Esophagus squamous epithelium (tissue), 5 donors: ENCODE measurements around the gene HNF1A. TPM values are rescaled to one million over a fixed set of nuclear protein-coding genes. Genes with fewer than 3 reads are reported as not detected.
"Not testable (repeated sequence)": the region's sequence is repeated elsewhere in the genome, so short reads cannot be mapped to it uniquely, and the experiment has no call there.

Experiments used
- DNase-seq: peaks from one replicate; lab custom pipeline; 2025; lab: John Stamatoyannopoulos, UW
- H3K27ac ChIP-seq, 4 donors: fragments of 200-600 bp; sonication (generic); one replicate each; pipeline ENCODE4 v1.5.1; 2016 to 2019; ENCODE audit warnings: mild to moderate bottlenecking in 1 of 4
- H3K27me3 ChIP-seq, 4 donors: fragments of 200-600 bp; sonication (generic); 1 replicate in 3 of 4; 2 replicates in 1 of 4; pipeline versions ENCODE4 v1.5.1 to v1.6.0; 2017 to 2021; ENCODE audit warnings: antibody characterized with exemption in 1 of 4
- H3K36me3 ChIP-seq, 3 donors: fragments of 200-600 bp; sonication (generic); one replicate each; pipeline ENCODE4 v1.5.1; 2016 to 2019
- H3K4me1 ChIP-seq, 3 donors: fragments of 200-600 bp; sonication (generic); one replicate each; pipeline ENCODE4 v1.5.1; 2017 to 2019
- H3K4me3 ChIP-seq, 4 donors: fragments of 200-600 bp; sonication (generic); 1 replicate in 3 of 4; 2 replicates in 1 of 4; pipeline ENCODE4 v1.5.1; 2016 to 2019; ENCODE audit warnings: mild to moderate bottlenecking in 2 of 4, moderate library complexity in 1 of 4
- H3K9me3 ChIP-seq, 3 donors: fragments of 200-600 bp; sonication (generic); one replicate each; pipeline ENCODE4 v1.5.1; 2016 to 2019
- POLR2A ChIP-seq, 4 donors: fragments of 450-650 bp; IDR thresholded peaks; one replicate each; pipeline ENCODE4 v1.6.1; 2017; ENCODE audit warnings: antibody characterized with exemption in 4 of 4, mild to moderate bottlenecking in 4 of 4, moderate library complexity in 3 of 4
- WGBS, 2 donors: methylation state at CpG; one replicate each; pipeline ENCODE4 v1.1.5; 2018; 5-methylcytosine and 5-hydroxymethylcytosine counted together
- intact Hi-C: fragments of 100-400 bp; cut with DNase I; formaldehyde crosslinking; loops from one replicate; pipeline ENCODE4 v1.15.0; 2022
- total RNA-seq, 4 donors: library from RNA; depleted of rRNA; stranded (reverse); fragments of >200 nt; gene quantifications; one replicate each; pipeline ENCODE4 v1.1.0, GENCODE V29; 2016
- TF ChIP-seq, protein P1 (sequence below), 6 experiments: fragments of 450-650 bp in 4 of 6; fragments of 200-600 bp in 2 of 6; sonication (generic) in 2 of 6; IDR thresholded peaks; one replicate each; pipeline ENCODE4 v1.5.1; 2016 to 2019; ENCODE audit warnings: antibody characterized with exemption in 6 of 6, mild to moderate bottlenecking in 4 of 6, moderate library complexity in 4 of 6
- donor health status: DM: yes; HTN: yes; CAD: no.

The HNF1A gene
- total RNA-seq, 4 donors from 2014 or later = not detected

DNA sequence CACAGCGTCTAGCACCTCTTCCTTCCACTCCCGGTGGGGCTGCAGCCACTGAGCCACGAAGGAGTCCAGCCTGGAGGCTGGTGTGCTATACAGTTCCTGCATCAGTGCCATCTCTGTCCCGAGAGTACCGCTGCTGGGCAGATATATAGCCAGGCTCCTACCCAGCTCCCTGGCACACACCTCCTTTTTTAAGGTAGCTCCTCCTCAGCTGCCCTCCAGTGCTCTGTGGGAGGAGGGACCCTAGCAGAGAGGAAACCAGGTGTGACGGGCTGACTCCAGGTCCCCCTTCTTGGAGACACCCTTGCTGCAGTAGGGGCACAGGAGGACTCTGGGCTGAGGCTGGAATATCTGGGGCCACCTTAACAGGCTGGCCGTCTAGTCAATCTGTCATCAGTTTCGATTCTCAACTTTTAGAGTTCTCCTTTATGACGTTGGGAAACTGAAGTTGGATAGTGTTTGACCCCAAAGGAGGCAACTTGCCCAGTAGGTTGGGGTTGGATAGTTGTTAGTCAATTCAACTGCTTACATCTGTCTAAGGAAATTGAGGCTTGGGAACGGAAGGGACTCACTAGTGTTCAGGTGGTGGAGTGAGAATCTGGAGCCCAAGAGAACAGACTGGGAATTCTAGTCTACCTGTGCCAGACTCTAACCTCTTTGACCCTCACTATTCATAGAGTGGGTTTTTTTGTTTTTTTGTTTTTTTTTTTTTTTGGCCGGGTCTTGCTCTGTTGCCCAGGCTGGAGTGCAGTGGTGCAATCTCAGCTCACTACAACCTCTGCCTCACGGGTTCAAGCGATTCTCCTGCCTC, 60.7 kb downstream of the HNF1A start, which contains the start of gene OASL:
TSS of gene OASL (minus strand) at position 386 of the 808 bp plus-strand sequence. CDS start at position 111, 275 bp downstream.
- Histone ChIP-seq H3K27ac (peak within 1 kb of the TSS; percentile 64 to 77 (median 69)), H3K4me3 (peak within 1 kb of the TSS; percentile 37 to 67 (median 48)), H3K9me3 (no peaks in the 10 kb centered on the region), H3K4me1 (peaks cover 2 to 28% (median 4%) of the 10 kb centered on the region in 3 donors), H3K27me3 (peaks cover 0 to 4% (median 0%) of the 10 kb centered on the region in 4 donors), H3K36me3 (no peaks in the 10 kb centered on the region)
- intact Hi-C loops = no loop called here
- TF ChIP-seq, protein P1, sequence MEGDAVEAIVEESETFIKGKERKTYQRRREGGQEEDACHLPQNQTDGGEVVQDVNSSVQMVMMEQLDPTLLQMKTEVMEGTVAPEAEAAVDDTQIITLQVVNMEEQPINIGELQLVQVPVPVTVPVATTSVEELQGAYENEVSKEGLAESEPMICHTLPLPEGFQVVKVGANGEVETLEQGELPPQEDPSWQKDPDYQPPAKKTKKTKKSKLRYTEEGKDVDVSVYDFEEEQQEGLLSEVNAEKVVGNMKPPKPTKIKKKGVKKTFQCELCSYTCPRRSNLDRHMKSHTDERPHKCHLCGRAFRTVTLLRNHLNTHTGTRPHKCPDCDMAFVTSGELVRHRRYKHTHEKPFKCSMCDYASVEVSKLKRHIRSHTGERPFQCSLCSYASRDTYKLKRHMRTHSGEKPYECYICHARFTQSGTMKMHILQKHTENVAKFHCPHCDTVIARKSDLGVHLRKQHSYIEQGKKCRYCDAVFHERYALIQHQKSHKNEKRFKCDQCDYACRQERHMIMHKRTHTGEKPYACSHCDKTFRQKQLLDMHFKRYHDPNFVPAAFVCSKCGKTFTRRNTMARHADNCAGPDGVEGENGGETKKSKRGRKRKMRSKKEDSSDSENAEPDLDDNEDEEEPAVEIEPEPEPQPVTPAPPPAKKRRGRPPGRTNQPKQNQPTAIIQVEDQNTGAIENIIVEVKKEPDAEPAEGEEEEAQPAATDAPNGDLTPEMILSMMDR (IDR thresholded peaks at IDR 0.05) = no peak
- TF ChIP-seq POLR2A (IDR thresholded peaks at IDR 0.05) = peak in 1 of 4 donors; percentile 70
- DNase-seq = no peak
- 1 to 22% methylated on average over 6 to 10 of the region's 13 CpGs for WGBS, 2 donors

DNA sequence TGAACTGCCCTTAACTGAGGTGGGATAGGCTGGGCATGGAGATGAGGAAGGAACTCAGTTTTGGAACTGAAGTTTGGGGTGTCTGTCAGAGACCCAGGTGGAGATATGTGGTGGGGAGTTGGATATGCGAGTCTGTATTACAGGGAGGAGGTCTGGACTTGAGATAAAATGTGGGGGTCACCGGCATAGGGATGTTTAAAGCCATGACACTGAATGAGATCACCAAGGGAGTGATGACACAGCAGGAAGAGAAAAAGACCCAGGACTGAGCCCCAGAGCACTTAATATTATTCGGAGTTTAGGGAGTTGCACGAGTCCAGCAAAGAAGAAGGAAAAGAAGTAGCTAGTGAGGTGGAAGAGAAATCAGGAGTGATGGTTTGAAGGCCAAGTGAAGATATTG, 64.7 kb downstream of the HNF1A start:
- WGBS, 2 donors = 66 to 75% methylated on average over 4 of the region's 4 CpGs
- H3K36me3 ChIP-seq = no peaks in the 10 kb centered on the region
- H3K27me3 ChIP-seq = peaks cover 0 to 9% (median 0%) of the 10 kb centered on the region in 4 donors
- no peaks in the 10 kb centered on the region for H3K9me3 ChIP-seq
- TF ChIP-seq, protein P1 (IDR thresholded peaks at IDR 0.05) = no peak
- TF ChIP-seq POLR2A (IDR thresholded peaks at IDR 0.05) = no peak
- peaks cover 0 to 17% (median 0%) of the 10 kb centered on the region in 3 donors for H3K4me1 ChIP-seq
- H3K27ac ChIP-seq = no peak overlapping the region
- intact Hi-C loops = no loop called here
- no peak for DNase-seq
- no peak overlapping the region for H3K4me3 ChIP-seq

DNA sequence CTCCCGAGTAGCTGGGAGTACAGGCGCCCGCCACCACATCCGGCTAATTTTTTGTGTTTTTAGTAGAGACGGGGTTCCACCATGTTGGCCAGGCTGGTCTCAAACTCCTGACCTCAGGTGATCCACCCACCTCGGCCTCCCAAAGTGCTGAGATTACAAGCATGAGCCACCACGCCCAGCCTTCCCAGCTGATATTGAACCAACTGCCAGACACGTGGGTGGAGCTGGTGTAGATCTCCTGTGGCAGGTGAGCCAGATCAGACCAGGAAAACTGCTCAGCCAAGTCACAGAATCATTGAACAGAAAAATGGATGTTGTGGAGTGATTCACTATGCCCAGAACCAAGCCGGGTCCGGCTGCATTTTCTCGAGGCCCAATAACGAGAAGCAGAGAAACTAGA, 69.1 kb downstream of the HNF1A start:
- H3K27me3 ChIP-seq, H3K36me3 ChIP-seq, H3K4me3 ChIP-seq, H3K4me1 ChIP-seq, DNase-seq, intact Hi-C loops, H3K9me3 ChIP-seq, H3K27ac ChIP-seq: not testable (repeated sequence)
- WGBS, 2 donors = 75 to 79% methylated on average over 10 to 12 of the region's 12 CpGs

DNA sequence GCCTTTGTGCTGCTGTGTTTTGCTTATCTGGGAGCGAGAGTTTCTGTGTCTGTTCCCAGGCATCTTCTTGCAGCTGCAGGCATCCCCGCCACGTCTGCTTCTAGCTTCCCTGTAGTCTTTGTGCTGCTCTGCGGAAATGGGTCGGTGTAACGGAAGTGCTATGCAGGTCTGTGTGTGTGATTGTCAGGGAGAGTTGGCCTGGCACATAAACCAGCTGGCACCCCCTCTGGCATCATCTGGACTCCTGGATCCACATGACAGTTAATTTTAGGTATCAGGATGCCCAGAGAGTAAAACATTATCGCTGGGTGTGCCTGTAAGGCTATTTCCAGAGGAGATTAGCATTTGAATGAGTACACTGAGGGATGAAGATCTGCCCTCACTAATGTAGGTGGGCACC, 70.1 kb downstream of the HNF1A start:
- WGBS, 2 donors = 83 to 87% methylated on average over 6 to 7 of the region's 7 CpGs
- no peak for DNase-seq

DNA sequence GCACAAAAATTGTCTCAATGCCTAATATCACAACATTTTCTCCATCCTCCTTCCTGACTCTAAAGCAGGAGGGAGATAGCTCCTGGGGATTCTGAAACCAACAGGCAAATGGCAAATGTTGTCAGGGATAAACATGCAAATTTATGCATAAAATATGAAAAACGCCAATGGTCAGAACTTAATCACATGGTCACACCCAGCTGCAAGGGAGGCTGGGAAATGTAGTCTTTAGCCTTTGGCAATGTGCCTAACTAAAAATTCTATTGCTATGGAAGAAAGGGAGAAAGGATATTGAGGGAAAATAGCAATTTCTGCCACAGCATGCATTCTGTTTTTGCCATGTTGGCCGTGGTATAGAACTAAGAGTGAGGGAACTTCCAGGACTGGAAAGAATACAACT, 72.4 kb downstream of the HNF1A start:
- Histone ChIP-seq H3K36me3 (no peaks in the 10 kb centered on the region), H3K9me3 (no peaks in the 10 kb centered on the region), H3K27ac (no peak overlapping the region), H3K4me1 (no peaks in the 10 kb centered on the region), H3K4me3 (no peak overlapping the region), H3K27me3 (no peaks in the 10 kb centered on the region)
- intact Hi-C loops = no loop called here
- DNase-seq = no peak
- no peak for TF ChIP-seq POLR2A (IDR thresholded peaks at IDR 0.05)
- TF ChIP-seq, protein P1 (IDR thresholded peaks at IDR 0.05) = no peak
- 40 to 41% methylated on average over 2 of the region's 2 CpGs for WGBS, 2 donors

More for the DNA sequence above, 70.1 kb downstream of the HNF1A start:
- Histone ChIP-seq H3K9me3 (no peaks in the 10 kb centered on the region), H3K27me3 (peaks cover 0 to 9% (median 0%) of the 10 kb centered on the region in 4 donors), H3K4me1 (no peaks in the 10 kb centered on the region), H3K27ac (no peak overlapping the region), H3K36me3 (no peaks in the 10 kb centered on the region), H3K4me3 (no peak overlapping the region)
- intact Hi-C loops = no loop called here
- TF ChIP-seq, protein P1 (IDR thresholded peaks at IDR 0.05) = no peak
- no peak for TF ChIP-seq POLR2A (IDR thresholded peaks at IDR 0.05)

Other genes starting within 250 kb of the HNF1A start
- gene SPPL3, start 74.2 kb upstream of the HNF1A start, total RNA-seq = 10 to 100 TPM; 30.3 to 47.1 (median 34.2) TPM
- 10 to 100 TPM in 1 of 4 donors, 1 to 10 TPM in 3; 7.8 to 15.6 (median 8.6) TPM for gene C12orf43, start 37.9 kb downstream of the HNF1A start, total RNA-seq
- 1 to 10 TPM; 2.4 to 9.7 (median 6.6) TPM for gene OASL, start 60.7 kb downstream of the HNF1A start, total RNA-seq
- 1 to 10 TPM; 1.6 to 2.7 (median 2.2) TPM for gene P2RX7, start 154.3 kb downstream of the HNF1A start, total RNA-seq
- 10 to 100 TPM; 13.0 to 32.3 (median 19.9) TPM for gene P2RX4, start 231.6 kb downstream of the HNF1A start, total RNA-seq